Measurements from ENCODE around the gene KIAA1217. TPM values are rescaled to one million over a fixed set of nuclear protein-coding genes. Genes with fewer than 3 reads are reported as not detected.

The KIAA1217 gene
- total and polyA plus RNA-seq, 9 of the 15 experiments (the other 6 are each of a cell fraction or from before 2014, with no cell fraction given), result 0.04 TPM; not detected in 8

GRCh38 chr10:24207341-24207740 lies 1.6 kb upstream of the KIAA1217 start (continued):
- TF ChIP-seq SMARCA5 (IDR thresholded peaks at IDR 0.05), result no peak
- TF ChIP-seq PRMT5 (CRISPR knock-in tag; IDR thresholded peaks at IDR 0.05), result no peak
- TF ChIP-seq NR0B1 (IDR thresholded peaks at IDR 0.05; ENCODE audit: partially characterized antibody), result no peak
- no peak for TF ChIP-seq NFXL1 (CRISPR knock-in tag; IDR thresholded peaks at IDR 0.05)
- no peak for TF ChIP-seq CEBPG (CRISPR knock-in tag; IDR thresholded peaks at IDR 0.05)
- no peak for TF ChIP-seq CEBPG (tag; conservative IDR thresholded peaks at IDR 0.05 in 1 of 2, IDR thresholded peaks at IDR 0.05 in 1 of 2)
- no peak for TF ChIP-seq ZNF436 (CRISPR knock-in tag; IDR thresholded peaks at IDR 0.05)
- TF ChIP-seq RB1 (IDR thresholded peaks at IDR 0.05; ENCODE audit: low read depth), result no peak

DNA sequence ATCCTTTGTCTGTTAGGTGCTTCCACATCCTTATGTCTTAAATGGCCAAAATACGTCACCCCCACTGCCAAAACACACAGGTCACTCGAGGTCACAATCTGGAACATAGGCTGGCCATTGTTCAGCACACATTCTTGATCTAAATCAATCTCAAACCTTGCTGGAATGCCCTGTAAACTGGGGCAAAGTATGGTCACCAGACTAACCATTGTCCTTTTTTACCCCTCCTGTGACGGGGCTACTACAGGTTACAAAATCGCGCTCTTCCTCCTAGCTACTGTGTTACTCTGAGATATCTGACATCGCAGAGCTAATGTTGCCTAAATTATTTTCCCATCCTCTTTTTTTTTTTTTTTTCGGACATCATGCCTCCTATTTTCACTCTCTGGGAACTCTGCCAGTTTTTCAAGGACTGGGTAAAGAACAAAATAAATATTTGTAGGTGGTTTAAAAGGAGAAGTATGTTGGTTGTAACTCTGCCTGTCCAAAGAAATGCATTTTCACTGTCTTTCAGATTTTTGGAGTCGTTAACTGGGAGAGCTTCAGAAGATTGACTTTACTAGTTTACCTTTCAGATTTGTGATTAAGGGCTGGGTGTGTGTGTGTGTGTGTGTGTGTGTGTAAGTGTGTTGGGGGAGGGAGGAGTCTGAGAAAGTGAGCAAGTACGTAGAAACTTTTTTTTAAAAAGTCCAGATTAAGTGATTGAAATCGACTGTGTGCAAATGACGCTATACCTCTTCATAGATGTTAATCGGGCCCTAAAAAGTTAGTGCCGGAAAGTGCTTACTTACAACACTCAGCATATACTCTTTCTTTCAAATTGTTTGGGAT lies 942 bp upstream of the KIAA1217 start:
- H3K27me3 ChIP-seq (ENCODE audit: control insufficient read depth in 2 of 2, insufficient read depth in 2 of 2, low read length in 2 of 2), result peaks cover 0 to 4% of the 10 kb centered on the region in 2 experiments; a peak in 1 of 5 replicates
- H4K20me1 ChIP-seq (replicated peaks; ENCODE audit: control insufficient read depth, insufficient read depth, low read length), result no peaks in the 10 kb centered on the region
- H3K4me2 ChIP-seq (ENCODE audit: insufficient read depth, low read length), result no peak overlapping the region
- FAIRE-seq, result no peak
- in situ Hi-C loops (cut with MboI), result loop anchor here (25.0 kb wide), 1 partner anchor 896 kb away; no protein-coding TSS in a partner anchor
- no peaks in the 10 kb centered on the region for H3K9me1 ChIP-seq (ENCODE audit: control insufficient read depth, insufficient read depth, low read length)
- H3K79me2 ChIP-seq (ENCODE audit: control insufficient read depth, insufficient read depth, low read length), result no peaks in the 10 kb centered on the region
- POLR2A ChIA-PET, result interaction anchor here (0.8 kb wide), 1 partner anchor 554 kb away, joined by 3 read pairs; no protein-coding TSS in a partner anchor
- 3% methylated on average over 13 of the region's 13 CpGs for WGBS (ENCODE audit: insufficient coverage, low coverage, missing lambda C conversion rate)
- ATAC-seq, result no peak
- no peak overlapping the region for H3K27ac ChIP-seq (ENCODE audit: extremely low read depth, low read depth, low read length)
- no peaks in the 10 kb centered on the region for H3K4me1 ChIP-seq (replicated peaks in 1 of 2; ENCODE audit: control insufficient read depth in 2 of 2, insufficient read depth in 2 of 2, low read length in 2 of 2)
- intact Hi-C loops (cut with micrococcal nuclease), result no loop called here
- no peak for DNase-seq (ENCODE audit: extremely low read depth in 1 of 4, low spot score in 3 of 4)
- CTCF ChIA-PET (ENCODE audit: low intra/inter-chr PET ratio), result no interaction called here
- H3K9me3 ChIP-seq (replicated peaks; ENCODE audit: control insufficient read depth, insufficient read depth, low read depth, low read length), result no peaks in the 10 kb centered on the region
- no peaks in the 10 kb centered on the region for H3K36me3 ChIP-seq (ENCODE audit: control insufficient read depth, insufficient read depth, low read length)
- BruUV-seq (replicated peaks), result no TSS peak
- H3K4me3 ChIP-seq, result no peak overlapping the region
- H2AFZ ChIP-seq (ENCODE audit: low read depth, low read length), result no peak overlapping the region
- H3K9ac ChIP-seq (ENCODE audit: insufficient read depth in 1 of 2, low read depth in 2 of 2, low read length in 2 of 2), result no peak overlapping the region
- TF ChIP-seq HDAC8 (tag; IDR thresholded peaks at IDR 0.05), result no peak
- no peak for TF ChIP-seq ARID2 (IDR thresholded peaks at IDR 0.05)
- TF ChIP-seq, protein P1, sequence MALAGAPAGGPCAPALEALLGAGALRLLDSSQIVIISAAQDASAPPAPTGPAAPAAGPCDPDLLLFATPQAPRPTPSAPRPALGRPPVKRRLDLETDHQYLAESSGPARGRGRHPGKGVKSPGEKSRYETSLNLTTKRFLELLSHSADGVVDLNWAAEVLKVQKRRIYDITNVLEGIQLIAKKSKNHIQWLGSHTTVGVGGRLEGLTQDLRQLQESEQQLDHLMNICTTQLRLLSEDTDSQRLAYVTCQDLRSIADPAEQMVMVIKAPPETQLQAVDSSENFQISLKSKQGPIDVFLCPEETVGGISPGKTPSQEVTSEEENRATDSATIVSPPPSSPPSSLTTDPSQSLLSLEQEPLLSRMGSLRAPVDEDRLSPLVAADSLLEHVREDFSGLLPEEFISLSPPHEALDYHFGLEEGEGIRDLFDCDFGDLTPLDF (CRISPR knock-in tag; IDR thresholded peaks at IDR 0.05), result no peak
- no peak for TF ChIP-seq ZNF57 (CRISPR knock-in tag; IDR thresholded peaks at IDR 0.05)
- TF ChIP-seq KAT8 (IDR thresholded peaks at IDR 0.05; ENCODE audit: low read depth), result no peak
- TF ChIP-seq, protein P2, sequence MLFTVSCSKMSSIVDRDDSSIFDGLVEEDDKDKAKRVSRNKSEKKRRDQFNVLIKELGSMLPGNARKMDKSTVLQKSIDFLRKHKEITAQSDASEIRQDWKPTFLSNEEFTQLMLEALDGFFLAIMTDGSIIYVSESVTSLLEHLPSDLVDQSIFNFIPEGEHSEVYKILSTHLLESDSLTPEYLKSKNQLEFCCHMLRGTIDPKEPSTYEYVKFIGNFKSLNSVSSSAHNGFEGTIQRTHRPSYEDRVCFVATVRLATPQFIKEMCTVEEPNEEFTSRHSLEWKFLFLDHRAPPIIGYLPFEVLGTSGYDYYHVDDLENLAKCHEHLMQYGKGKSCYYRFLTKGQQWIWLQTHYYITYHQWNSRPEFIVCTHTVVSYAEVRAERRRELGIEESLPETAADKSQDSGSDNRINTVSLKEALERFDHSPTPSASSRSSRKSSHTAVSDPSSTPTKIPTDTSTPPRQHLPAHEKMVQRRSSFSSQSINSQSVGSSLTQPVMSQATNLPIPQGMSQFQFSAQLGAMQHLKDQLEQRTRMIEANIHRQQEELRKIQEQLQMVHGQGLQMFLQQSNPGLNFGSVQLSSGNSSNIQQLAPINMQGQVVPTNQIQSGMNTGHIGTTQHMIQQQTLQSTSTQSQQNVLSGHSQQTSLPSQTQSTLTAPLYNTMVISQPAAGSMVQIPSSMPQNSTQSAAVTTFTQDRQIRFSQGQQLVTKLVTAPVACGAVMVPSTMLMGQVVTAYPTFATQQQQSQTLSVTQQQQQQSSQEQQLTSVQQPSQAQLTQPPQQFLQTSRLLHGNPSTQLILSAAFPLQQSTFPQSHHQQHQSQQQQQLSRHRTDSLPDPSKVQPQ (CRISPR knock-in tag; IDR thresholded peaks at IDR 0.05; ENCODE audit: borderline replicate concordance), result no peak
- no peak for TF ChIP-seq SIRT6 (IDR thresholded peaks at IDR 0.05; ENCODE audit: low read depth, low read length)
- TF ChIP-seq FOXA1 (IDR thresholded peaks at IDR 0.05; ENCODE audit: borderline replicate concordance), result no peak
